Neural cell (in vitro differentiated cells): ENCODE measurements around the gene TUSC7. TPM values are rescaled to one million over a fixed set of nuclear protein-coding genes. Genes with fewer than 3 reads are reported as not detected.

Source experiments
- H2AFZ ChIP-seq: fragments of 200-600, 300-800 bp; sonication (generic), shearing (Covaris generic); 2 replicates; pipeline ENCODE4 v1.6.0; 2014; ENCODE audit warnings: low read depth, mild to moderate bottlenecking, antibody characterized with exemption, low read length, moderate library complexity
- H3F3A ChIP-seq: fragments of 200-600 bp; shearing (Covaris generic); 2 replicates; pipeline ENCODE4 v1.6.1; 2016; ENCODE audit warnings: mild to moderate bottlenecking, moderate library complexity, mixed read lengths, antibody characterized with exemption, low read length; ENCODE audit not compliant: insufficient read depth, poor library complexity, severe bottlenecking
- H3K27ac ChIP-seq: fragments of 200-600, 300-800 bp; sonication (generic), shearing (Covaris generic); 2 replicates; pipeline ENCODE4 v1.5.1; 2014; ENCODE audit warnings: mild to moderate bottlenecking, low read length, moderate library complexity
- H3K27me3 ChIP-seq: fragments of 300-800, 200-600 bp; sonication (generic), shearing (Covaris generic); 2 replicates; pipeline ENCODE4 v1.6.0; 2014; ENCODE audit warnings: mild to moderate bottlenecking, low read depth, low read length, moderate library complexity; ENCODE audit not compliant: insufficient read depth
- H3K36me3 ChIP-seq: fragments of 300-800, 200-600 bp; sonication (generic), shearing (Covaris generic); 2 replicates; pipeline ENCODE4 v1.5.1; 2014; ENCODE audit warnings: mild to moderate bottlenecking, antibody characterized with exemption, low read length, moderate library complexity; ENCODE audit not compliant: insufficient read depth
- H3K4me2 ChIP-seq: fragments of 300-800, 200-600 bp; sonication (generic), shearing (Covaris generic); 2 replicates; pipeline ENCODE4 v1.6.0; 2014; ENCODE audit warnings: mild to moderate bottlenecking, low read length
- H3K4me3 ChIP-seq: fragments of 300-800, 200-600 bp; sonication (generic), shearing (Covaris generic); 2 replicates; pipeline ENCODE4 v1.5.1; 2014; ENCODE audit warnings: mild to moderate bottlenecking, low read length, moderate library complexity
- H3K79me2 ChIP-seq: fragments of 200-600 bp; shearing (Covaris generic); replicated peaks from 2 replicates; pipeline ENCODE4 v1.6.0; 2014; ENCODE audit warnings: mild to moderate bottlenecking, low read length, moderate library complexity; ENCODE audit not compliant: insufficient read depth
- H3K9ac ChIP-seq: fragments of 300-800, 200-600 bp; sonication (generic), shearing (Covaris generic); 2 replicates; pipeline ENCODE4 v1.6.1; 2016; ENCODE audit warnings: mild to moderate bottlenecking, low read length, mixed read lengths
- H3K9me2 ChIP-seq: fragments of 200-600 bp; shearing (Covaris generic); 2 replicates; pipeline ENCODE4 v1.6.1; 2016; ENCODE audit warnings: mild to moderate bottlenecking, low read length, mixed read lengths; ENCODE audit not compliant: insufficient read depth
- H3K9me3 ChIP-seq: fragments of 200-600, 300-800 bp; sonication (generic), shearing (Covaris generic); 2 replicates; pipeline ENCODE4 v1.6.1; 2016; ENCODE audit warnings: mild to moderate bottlenecking, mixed run types, low read length, moderate library complexity, mixed read lengths
- H4K20me1 ChIP-seq: fragments of 200-600 bp; shearing (Covaris generic); 2 replicates; pipeline ENCODE4 v1.6.1; 2016; ENCODE audit warnings: mild to moderate bottlenecking, mixed run types; ENCODE audit not compliant: insufficient read depth
- EP300 ChIP-seq: fragments of 450-650 bp; conservative IDR thresholded peaks from 2 replicates; pipeline ENCODE4 v1.6.1; 2014; ENCODE audit warnings: antibody characterized with exemption, mild to moderate bottlenecking, moderate library complexity; ENCODE audit not compliant: poor library complexity, severe bottlenecking
- EZH2 ChIP-seq: fragments of 200-600, 300-800 bp; shearing (Covaris generic), sonication (generic); IDR thresholded peaks from 2 replicates; pipeline ENCODE4 v1.6.1; 2014; ENCODE audit warnings: antibody characterized with exemption, low read length, borderline replicate concordance, mild to moderate bottlenecking; ENCODE audit not compliant: insufficient read depth, poor library complexity, severe bottlenecking
- MXI1 ChIP-seq: fragments of 450-650 bp; conservative IDR thresholded peaks from 2 replicates; pipeline ENCODE4 v1.6.1; 2014; ENCODE audit warnings: antibody characterized with exemption, mild to moderate bottlenecking; ENCODE audit not compliant: poor library complexity, severe bottlenecking
- POLR2AphosphoS5 ChIP-seq: IDR thresholded peaks from 2 replicates; pipeline ENCODE4 v1.6.1; 2012
- RAD21 ChIP-seq: fragments of 450-650 bp; conservative IDR thresholded peaks from 2 replicates; pipeline ENCODE4 v1.6.1; 2014; ENCODE audit warnings: antibody characterized with exemption, mild to moderate bottlenecking, moderate library complexity
- SMC3 ChIP-seq: fragments of 450-650 bp; conservative IDR thresholded peaks from 2 replicates; pipeline ENCODE4 v1.6.1; 2014; ENCODE audit warnings: antibody characterized with exemption, mild to moderate bottlenecking, moderate library complexity; ENCODE audit not compliant: poor library complexity
- TAF1 ChIP-seq: IDR thresholded peaks from 2 replicates; pipeline ENCODE4 v1.6.1; 2012; ENCODE audit warnings: low read depth
- polyA plus RNA-seq: library from polyadenylated mRNA; depleted of rRNA; stranded (reverse); fragments of >200 nt; gene quantifications from 2 replicates; pipeline ENCODE4 v1.2.3, GENCODE V29; 2014
- TF ChIP-seq, protein P1 (sequence below): IDR thresholded peaks from 2 replicates; pipeline ENCODE4 v1.6.1; 2012; ENCODE audit warnings: borderline replicate concordance
- TF ChIP-seq, protein P2 (sequence below): fragments of 450-650 bp; IDR thresholded peaks from 2 replicates; pipeline ENCODE4 v1.5.1; 2014; ENCODE audit warnings: antibody characterized with exemption, mild to moderate bottlenecking, moderate library complexity; ENCODE audit not compliant: poor library complexity, severe bottlenecking

The TUSC7 gene
- polyA plus RNA-seq, 1 donor from 2014 or later: not detected

DNA sequence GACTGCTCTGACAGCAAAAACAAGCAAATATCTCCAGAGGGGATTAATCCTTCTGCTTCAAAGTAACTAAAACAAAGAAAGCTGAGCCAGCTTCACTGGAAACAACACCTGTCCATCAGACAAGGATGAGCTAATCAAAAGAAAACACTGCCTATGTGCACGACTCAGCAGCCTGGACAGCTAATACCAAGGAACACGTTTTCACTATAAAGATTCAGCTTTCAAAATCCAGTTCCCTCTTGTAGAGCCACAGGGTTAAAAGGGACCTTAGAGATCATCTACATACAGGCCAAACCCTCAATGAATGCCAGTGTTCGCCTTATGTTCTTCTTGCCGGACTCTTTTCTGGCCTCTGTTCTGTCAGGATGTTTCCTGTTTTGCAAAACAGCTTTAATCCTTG, 6.9 kb downstream of the TUSC7 start:
- H3K9me2 ChIP-seq: no peaks in the 10 kb centered on the region
- H3K27me3 ChIP-seq: no peaks in the 10 kb centered on the region
- no peaks in the 10 kb centered on the region for H3F3A ChIP-seq
- no peak overlapping the region for H3K4me2 ChIP-seq
- no peaks in the 10 kb centered on the region for H3K79me2 ChIP-seq
- no peak overlapping the region for H3K9ac ChIP-seq
- H3K36me3 ChIP-seq: no peaks in the 10 kb centered on the region
- no peak overlapping the region for H3K27ac ChIP-seq
- no peak overlapping the region for H3K4me3 ChIP-seq
- TF ChIP-seq POLR2AphosphoS5: no peak
- TF ChIP-seq EP300: no peak
- no peak for TF ChIP-seq EZH2
- TF ChIP-seq, protein P1, sequence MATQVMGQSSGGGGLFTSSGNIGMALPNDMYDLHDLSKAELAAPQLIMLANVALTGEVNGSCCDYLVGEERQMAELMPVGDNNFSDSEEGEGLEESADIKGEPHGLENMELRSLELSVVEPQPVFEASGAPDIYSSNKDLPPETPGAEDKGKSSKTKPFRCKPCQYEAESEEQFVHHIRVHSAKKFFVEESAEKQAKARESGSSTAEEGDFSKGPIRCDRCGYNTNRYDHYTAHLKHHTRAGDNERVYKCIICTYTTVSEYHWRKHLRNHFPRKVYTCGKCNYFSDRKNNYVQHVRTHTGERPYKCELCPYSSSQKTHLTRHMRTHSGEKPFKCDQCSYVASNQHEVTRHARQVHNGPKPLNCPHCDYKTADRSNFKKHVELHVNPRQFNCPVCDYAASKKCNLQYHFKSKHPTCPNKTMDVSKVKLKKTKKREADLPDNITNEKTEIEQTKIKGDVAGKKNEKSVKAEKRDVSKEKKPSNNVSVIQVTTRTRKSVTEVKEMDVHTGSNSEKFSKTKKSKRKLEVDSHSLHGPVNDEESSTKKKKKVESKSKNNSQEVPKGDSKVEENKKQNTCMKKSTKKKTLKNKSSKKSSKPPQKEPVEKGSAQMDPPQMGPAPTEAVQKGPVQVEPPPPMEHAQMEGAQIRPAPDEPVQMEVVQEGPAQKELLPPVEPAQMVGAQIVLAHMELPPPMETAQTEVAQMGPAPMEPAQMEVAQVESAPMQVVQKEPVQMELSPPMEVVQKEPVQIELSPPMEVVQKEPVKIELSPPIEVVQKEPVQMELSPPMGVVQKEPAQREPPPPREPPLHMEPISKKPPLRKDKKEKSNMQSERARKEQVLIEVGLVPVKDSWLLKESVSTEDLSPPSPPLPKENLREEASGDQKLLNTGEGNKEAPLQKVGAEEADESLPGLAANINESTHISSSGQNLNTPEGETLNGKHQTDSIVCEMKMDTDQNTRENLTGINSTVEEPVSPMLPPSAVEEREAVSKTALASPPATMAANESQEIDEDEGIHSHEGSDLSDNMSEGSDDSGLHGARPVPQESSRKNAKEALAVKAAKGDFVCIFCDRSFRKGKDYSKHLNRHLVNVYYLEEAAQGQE: no peak
- TF ChIP-seq MXI1: no peak
- no peak overlapping the region for H2AFZ ChIP-seq
- no peaks in the 10 kb centered on the region for H3K9me3 ChIP-seq
- no peaks in the 10 kb centered on the region for H4K20me1 ChIP-seq

DNA sequence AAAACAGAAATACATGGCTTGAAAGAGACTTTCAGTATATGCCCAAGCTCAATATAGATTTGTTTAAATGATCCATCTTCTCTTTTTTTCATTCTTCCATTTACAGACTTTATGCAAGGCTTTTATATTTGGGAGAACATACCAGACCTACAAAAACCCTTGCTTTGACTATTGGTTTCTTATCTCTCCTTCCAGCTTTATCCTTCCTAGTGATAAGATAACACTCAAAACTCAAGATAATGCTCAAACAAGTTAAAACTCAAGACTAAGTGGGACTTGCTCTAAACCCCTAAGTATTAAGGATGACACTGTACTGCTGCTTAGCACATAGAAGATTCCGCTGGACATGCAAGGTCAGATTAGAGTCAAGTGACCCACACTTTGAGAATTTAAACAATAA, 8.0 kb downstream of the TUSC7 start:
- H4K20me1 ChIP-seq: no peaks in the 10 kb centered on the region
- no peaks in the 10 kb centered on the region for H3F3A ChIP-seq
- H3K27ac ChIP-seq: no peak overlapping the region
- H3K4me2 ChIP-seq: no peak overlapping the region
- no peaks in the 10 kb centered on the region for H3K27me3 ChIP-seq
- no peak overlapping the region for H3K9ac ChIP-seq
- H3K79me2 ChIP-seq: no peaks in the 10 kb centered on the region
- no peak overlapping the region for H2AFZ ChIP-seq
- no peaks in the 10 kb centered on the region for H3K9me3 ChIP-seq
- TF ChIP-seq SMC3 (no peak), EZH2 (no peak), RAD21 (no peak), POLR2AphosphoS5 (no peak), TAF1 (no peak), EP300 (no peak), MXI1 (no peak)
- TF ChIP-seq, protein P2, sequence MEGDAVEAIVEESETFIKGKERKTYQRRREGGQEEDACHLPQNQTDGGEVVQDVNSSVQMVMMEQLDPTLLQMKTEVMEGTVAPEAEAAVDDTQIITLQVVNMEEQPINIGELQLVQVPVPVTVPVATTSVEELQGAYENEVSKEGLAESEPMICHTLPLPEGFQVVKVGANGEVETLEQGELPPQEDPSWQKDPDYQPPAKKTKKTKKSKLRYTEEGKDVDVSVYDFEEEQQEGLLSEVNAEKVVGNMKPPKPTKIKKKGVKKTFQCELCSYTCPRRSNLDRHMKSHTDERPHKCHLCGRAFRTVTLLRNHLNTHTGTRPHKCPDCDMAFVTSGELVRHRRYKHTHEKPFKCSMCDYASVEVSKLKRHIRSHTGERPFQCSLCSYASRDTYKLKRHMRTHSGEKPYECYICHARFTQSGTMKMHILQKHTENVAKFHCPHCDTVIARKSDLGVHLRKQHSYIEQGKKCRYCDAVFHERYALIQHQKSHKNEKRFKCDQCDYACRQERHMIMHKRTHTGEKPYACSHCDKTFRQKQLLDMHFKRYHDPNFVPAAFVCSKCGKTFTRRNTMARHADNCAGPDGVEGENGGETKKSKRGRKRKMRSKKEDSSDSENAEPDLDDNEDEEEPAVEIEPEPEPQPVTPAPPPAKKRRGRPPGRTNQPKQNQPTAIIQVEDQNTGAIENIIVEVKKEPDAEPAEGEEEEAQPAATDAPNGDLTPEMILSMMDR: no peak
- TF ChIP-seq, protein P1: no peak
- H3K36me3 ChIP-seq: no peaks in the 10 kb centered on the region
- H3K9me2 ChIP-seq: no peaks in the 10 kb centered on the region
- H3K4me3 ChIP-seq: no peak overlapping the region
